Activated B cell treated with CpG ODN at 0.5 μM for 24 hours (primary cell): Measurements from ENCODE around the gene THSD4. TPM values are rescaled to one million over a fixed set of nuclear protein-coding genes. Genes with fewer than 3 reads are reported as not detected.

ENCODE experiments used
- ATAC-seq: fragments of 200-7000 bp; cut with Tn5 transposase; one replicate; pipeline ENCODE4 v1.10.0; 2021; ENCODE audit warnings: low read depth, mild to moderate bottlenecking, moderate library complexity
- CTCF ChIA-PET: fragments of 350-600 bp; sonication (Branson Sonifier 250); formaldehyde crosslinking; loops from one replicate; lab custom pipeline; 2021; ENCODE audit warnings: antibody characterized with exemption; lab: Charles Lee
- POLR2A ChIA-PET: fragments of 350-600 bp; sonication (Branson Sonifier 250); formaldehyde crosslinking; loops from one replicate; lab custom pipeline; 2021; ENCODE audit warnings: antibody characterized with exemption; lab: Charles Lee
- DNase-seq: peaks from one replicate; pipeline ENCODE4 v3.0.0; 2022
- H3K27ac Mint-ChIP-seq: one replicate; pipeline ENCODE4 v1.8.0; 2020; ENCODE audit warnings: mixed read lengths
- H3K27me3 Mint-ChIP-seq: one replicate; pipeline ENCODE4 v1.8.0; 2021; ENCODE audit warnings: mixed read lengths
- H3K36me3 Mint-ChIP-seq: one replicate; pipeline ENCODE4 v1.8.0; 2021; ENCODE audit warnings: low read depth, mixed read lengths
- H3K4me1 Mint-ChIP-seq: one replicate; pipeline ENCODE4 v1.8.0; 2021; ENCODE audit warnings: mixed read lengths
- H3K4me3 Mint-ChIP-seq: one replicate; pipeline ENCODE4 v1.8.0; 2020; ENCODE audit warnings: mild to moderate bottlenecking, mixed read lengths
- H3K9me3 Mint-ChIP-seq: one replicate; pipeline ENCODE4 v1.8.0; 2020; ENCODE audit warnings: mixed read lengths
- intact Hi-C: fragments of 100-400 bp; cut with micrococcal nuclease; formaldehyde crosslinking; loops from one replicate; pipeline ENCODE4 v1.15.1; 2024
- total RNA-seq: library from RNA; stranded (reverse); gene quantifications from 2 replicates; pipeline ENCODE4 v1.2.3, GENCODE V29; 2022
- TF ChIP-seq, protein P1 (sequence below): fragments of 200-600 bp; IDR thresholded peaks from one replicate; pipeline ENCODE4 v1.8.0; 2022; ENCODE audit warnings: antibody characterized with exemption, mild to moderate bottlenecking

THSD4 gene
- total RNA-seq, 1 donor from 2014 or later: not detected

- Mint-ChIP-seq H3K4me1 (no peaks in the 10 kb centered on the region), H3K36me3 (no peaks in the 10 kb centered on the region), H3K9me3 (no peaks in the 10 kb centered on the region), H3K4me3 (no peak overlapping the region), H3K27ac (no peak overlapping the region), H3K27me3 (peaks cover 4% of the 10 kb centered on the region)
- DNase-seq: no peak
- intact Hi-C loops: no loop called here
- ChIA-PET CTCF (interaction anchor here (0.9 to 1.1 kb wide), 2 partner anchors 369 kb away, joined by 3 read pairs; no protein-coding TSS in a partner anchor), POLR2A (no interaction called here)
- TF ChIP-seq, protein P1, sequence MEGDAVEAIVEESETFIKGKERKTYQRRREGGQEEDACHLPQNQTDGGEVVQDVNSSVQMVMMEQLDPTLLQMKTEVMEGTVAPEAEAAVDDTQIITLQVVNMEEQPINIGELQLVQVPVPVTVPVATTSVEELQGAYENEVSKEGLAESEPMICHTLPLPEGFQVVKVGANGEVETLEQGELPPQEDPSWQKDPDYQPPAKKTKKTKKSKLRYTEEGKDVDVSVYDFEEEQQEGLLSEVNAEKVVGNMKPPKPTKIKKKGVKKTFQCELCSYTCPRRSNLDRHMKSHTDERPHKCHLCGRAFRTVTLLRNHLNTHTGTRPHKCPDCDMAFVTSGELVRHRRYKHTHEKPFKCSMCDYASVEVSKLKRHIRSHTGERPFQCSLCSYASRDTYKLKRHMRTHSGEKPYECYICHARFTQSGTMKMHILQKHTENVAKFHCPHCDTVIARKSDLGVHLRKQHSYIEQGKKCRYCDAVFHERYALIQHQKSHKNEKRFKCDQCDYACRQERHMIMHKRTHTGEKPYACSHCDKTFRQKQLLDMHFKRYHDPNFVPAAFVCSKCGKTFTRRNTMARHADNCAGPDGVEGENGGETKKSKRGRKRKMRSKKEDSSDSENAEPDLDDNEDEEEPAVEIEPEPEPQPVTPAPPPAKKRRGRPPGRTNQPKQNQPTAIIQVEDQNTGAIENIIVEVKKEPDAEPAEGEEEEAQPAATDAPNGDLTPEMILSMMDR: no peak
- no peak for ATAC-seq
Observed at GRCh38 chr15:71786673-71787072, 671.4 kb downstream of the THSD4 start.

DNA sequence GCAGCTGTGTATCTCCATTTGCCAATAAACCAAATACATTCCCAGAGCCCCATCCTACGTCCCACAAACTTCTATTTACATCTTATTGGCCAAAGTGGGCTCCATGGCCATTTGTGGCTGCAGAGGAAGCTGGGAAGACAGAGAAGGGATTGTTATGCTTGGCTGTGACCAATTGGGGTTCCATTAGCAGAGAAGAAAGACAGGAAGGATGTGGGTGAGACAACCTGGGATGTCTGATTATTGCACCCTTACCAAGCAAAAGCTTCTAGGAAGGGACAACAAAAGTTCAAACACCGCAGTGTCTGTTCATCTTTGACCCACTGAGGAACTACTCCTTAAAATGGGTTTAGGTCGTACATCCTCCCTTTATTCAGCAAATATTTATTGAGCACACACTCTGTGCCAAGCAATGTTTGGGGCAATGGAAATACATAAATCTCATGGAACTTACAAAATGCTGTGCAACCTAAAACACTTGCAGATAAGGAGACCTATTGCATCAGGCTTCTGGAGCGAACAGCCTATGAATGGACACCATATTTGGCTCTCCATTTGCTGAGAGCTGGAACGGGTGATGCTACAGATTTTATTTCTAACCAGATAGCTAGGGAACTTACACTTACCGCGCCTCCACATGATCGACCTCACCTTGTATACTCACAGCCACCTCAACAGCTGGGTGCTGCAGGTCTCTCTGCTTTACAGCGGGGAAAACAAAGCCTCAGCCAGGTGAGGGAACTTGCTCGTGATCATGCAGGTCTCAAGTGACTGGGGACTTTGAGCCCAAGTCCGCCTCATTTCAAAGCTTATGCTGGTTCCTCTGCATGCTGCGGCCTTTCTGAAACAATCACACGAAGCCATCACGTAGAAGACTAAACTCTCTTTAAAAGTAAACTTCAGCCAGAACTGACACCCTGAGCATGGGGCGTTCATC lies 673.6 kb downstream of the THSD4 start:
- TF ChIP-seq, protein P1: no peak
- ChIA-PET POLR2A (no interaction called here), CTCF (no interaction called here)
- DNase-seq (no peak), ATAC-seq (no peak)
- no peak overlapping the region for H3K27ac Mint-ChIP-seq
- no peak overlapping the region for H3K4me3 Mint-ChIP-seq
- no peaks in the 10 kb centered on the region for H3K36me3 Mint-ChIP-seq
- intact Hi-C loops: no loop called here
- no peaks in the 10 kb centered on the region for H3K9me3 Mint-ChIP-seq
- no peaks in the 10 kb centered on the region for H3K4me1 Mint-ChIP-seq
- peaks cover 4% of the 10 kb centered on the region for H3K27me3 Mint-ChIP-seq

- CTCF ChIA-PET: interaction anchor here (1.2 kb wide), 1 partner anchor 366 kb away, joined by 3 read pairs; no protein-coding TSS in a partner anchor
- TF ChIP-seq, protein P1: no peak
- intact Hi-C loops: no loop called here
- no peaks in the 10 kb centered on the region for H3K4me1 Mint-ChIP-seq
- H3K36me3 Mint-ChIP-seq: no peaks in the 10 kb centered on the region
- no peaks in the 10 kb centered on the region for H3K9me3 Mint-ChIP-seq
- H3K27ac Mint-ChIP-seq: no peak overlapping the region
- ATAC-seq: no peak
- no peak overlapping the region for H3K4me3 Mint-ChIP-seq
- POLR2A ChIA-PET: no interaction called here
- H3K27me3 Mint-ChIP-seq: peaks cover 4% of the 10 kb centered on the region
- no peak for DNase-seq
Observed at GRCh38 chr15:71789616-71790015, 674.3 kb downstream of the THSD4 start.

DNA sequence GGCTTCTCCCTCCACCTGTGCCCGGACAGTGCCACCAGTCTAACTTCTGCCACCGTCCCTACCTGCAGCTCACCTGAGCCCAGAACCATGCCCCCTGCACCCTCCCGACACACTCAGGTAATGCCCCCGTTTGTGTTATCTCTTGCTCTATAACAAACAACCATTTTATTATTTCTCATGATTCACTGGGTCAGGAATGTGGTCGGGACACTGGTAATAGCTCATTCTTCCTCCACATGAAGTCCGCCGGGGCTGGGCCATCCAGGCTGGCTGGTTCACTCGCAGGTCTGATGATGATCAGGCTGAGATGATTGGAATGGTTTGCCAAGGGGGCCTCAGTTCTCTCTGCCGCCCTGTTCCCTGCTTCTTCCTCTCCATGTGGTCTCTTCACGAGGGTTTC lies 674.8 kb downstream of the THSD4 start:
- ChIA-PET POLR2A (no interaction called here), CTCF (interaction anchor here (0.6 to 1.2 kb wide), 2 partner anchors 11 to 366 kb away, joined by 3 read pairs; no protein-coding TSS in a partner anchor)

GRCh38 chr15:71791975-71792374 lies 676.7 kb downstream of the THSD4 start:
- Mint-ChIP-seq H3K4me1 (no peaks in the 10 kb centered on the region), H3K27me3 (peaks cover 3% of the 10 kb centered on the region), H3K9me3 (no peaks in the 10 kb centered on the region), H3K27ac (no peak overlapping the region), H3K36me3 (no peaks in the 10 kb centered on the region), H3K4me3 (no peak overlapping the region)
- DNase-seq (no peak), ATAC-seq (no peak)
- TF ChIP-seq, protein P1: no peak
- ChIA-PET CTCF (no interaction called here), POLR2A (no interaction called here)
- intact Hi-C loops: no loop called here

More for the DNA sequence above, 674.8 kb downstream of the THSD4 start:
- DNase-seq (no peak), ATAC-seq (no peak)
- Mint-ChIP-seq H3K4me3 (no peak overlapping the region), H3K4me1 (no peaks in the 10 kb centered on the region), H3K9me3 (no peaks in the 10 kb centered on the region), H3K27me3 (peaks cover 4% of the 10 kb centered on the region), H3K36me3 (no peaks in the 10 kb centered on the region), H3K27ac (no peak overlapping the region)
- intact Hi-C loops: no loop called here
- TF ChIP-seq, protein P1: no peak
